ENCODE data around the gene TGFBR2. TPM values are rescaled to one million over a fixed set of nuclear protein-coding genes. Genes with fewer than 3 reads are reported as not detected.

The TGFBR2 gene
- total and polyA plus RNA-seq, 10 donors = 18.2 to 322 (median 239) TPM

GRCh38 chr3:30711867-30712266, 105.5 kb downstream of the TGFBR2 start:
- TF ChIP-seq POLR2A (IDR thresholded peaks at IDR 0.05) (no peak), CTCF (IDR thresholded peaks at IDR 0.05 in 8 of 11, conservative IDR thresholded peaks at IDR 0.05 in 3 of 11) (no peak)
- Histone ChIP-seq H3K4me1 (peaks cover 0 to 19% (median 3%) of the 10 kb centered on the region in 6 donors), H3K36me3 (no peaks in the 10 kb centered on the region), H3K27ac (no peak overlapping the region), H3K4me3 (no peak overlapping the region), H3K27me3 (replicated peaks in 1 of 7) (no peaks in the 10 kb centered on the region), H3K9me3 (peaks cover 0 to 11% (median 0%) of the 10 kb centered on the region in 8 donors)
- intact Hi-C loops (cut with DNase I; ENCODE audit: low total_unique reads) = no loop called here
- no peak for DNase-seq
- WGBS, 5 donors = 75 to 86% (median 77%) methylated on average over 2 of the region's 2 CpGs

GRCh38 chr3:30712991-30713390, 106.6 kb downstream of the TGFBR2 start:
- Histone ChIP-seq H3K4me1 (peaks cover 0 to 19% (median 3%) of the 10 kb centered on the region in 6 donors), H3K9me3 (peaks cover 0 to 11% (median 0%) of the 10 kb centered on the region in 8 donors), H3K27me3 (replicated peaks in 1 of 7) (no peaks in the 10 kb centered on the region), H3K4me3 (no peak overlapping the region), H3K36me3 (no peaks in the 10 kb centered on the region), H3K27ac (no peak overlapping the region)
- TF ChIP-seq POLR2AphosphoS5 (IDR thresholded peaks at IDR 0.05) (no peak), CTCF (IDR thresholded peaks at IDR 0.05 in 8 of 11, conservative IDR thresholded peaks at IDR 0.05 in 3 of 11) (no peak), POLR2A (IDR thresholded peaks at IDR 0.05) (no peak)
- intact Hi-C loops (cut with DNase I; ENCODE audit: low total_unique reads) = no loop called here
- 16 to 22% (median 17%) methylated on average over 4 of the region's 4 CpGs for whole genome bisulfite sequencing, 5 donors
- no peak for DNase-seq

DNA sequence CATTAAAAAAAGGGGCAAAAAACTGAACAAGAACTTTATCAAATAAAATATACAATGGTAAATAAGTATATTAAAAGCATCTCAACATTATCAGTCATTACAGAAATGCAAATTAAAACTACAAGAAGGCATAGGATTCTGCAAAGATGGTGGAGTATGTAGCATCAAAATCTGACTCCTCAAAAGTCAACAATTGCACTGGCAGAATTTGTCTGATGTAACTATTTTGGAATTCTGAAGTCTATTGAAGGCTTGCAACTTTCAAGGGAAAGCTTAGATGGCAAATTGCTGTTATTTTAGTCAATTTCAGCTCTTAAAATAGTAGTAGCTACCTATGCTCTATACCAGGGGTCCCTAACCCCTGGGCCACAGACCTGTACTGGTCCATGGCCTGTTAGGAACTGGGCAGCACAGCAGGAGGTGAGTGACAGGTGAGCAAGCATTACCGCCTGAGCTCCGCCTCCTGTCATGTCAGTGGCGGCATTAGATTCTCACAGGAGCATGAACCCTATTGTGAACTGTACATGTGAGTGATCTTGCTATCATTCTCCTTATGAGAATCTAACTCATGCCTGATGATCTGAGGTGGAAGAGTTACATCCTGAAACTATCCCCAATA, 107.6 kb downstream of the TGFBR2 start:
- no peak for DNase-seq
- TF ChIP-seq CTCF (IDR thresholded peaks at IDR 0.05 in 8 of 11, conservative IDR thresholded peaks at IDR 0.05 in 3 of 11) (no peak), POLR2AphosphoS5 (IDR thresholded peaks at IDR 0.05) (no peak), POLR2A (IDR thresholded peaks at IDR 0.05) (no peak)
- no peak overlapping the region for H3K27ac ChIP-seq
- H3K4me1 ChIP-seq = peaks cover 0 to 19% (median 3%) of the 10 kb centered on the region in 6 donors
- intact Hi-C loops (cut with DNase I; ENCODE audit: low total_unique reads) = no loop called here
- H3K9me3 ChIP-seq = peaks cover 0 to 11% (median 0%) of the 10 kb centered on the region in 8 donors
- no peaks in the 10 kb centered on the region for H3K27me3 ChIP-seq (replicated peaks in 1 of 7)
- no peak overlapping the region for H3K4me3 ChIP-seq
- no peaks in the 10 kb centered on the region for H3K36me3 ChIP-seq
- 92 to 100% (median 98%) methylated on average over 3 of the region's 3 CpGs; no CpG with 5 or more reads in 1 of the 5 donors for WGBS, 5 donors

- TF ChIP-seq POLR2A (IDR thresholded peaks at IDR 0.05) (no peak), CTCF (IDR thresholded peaks at IDR 0.05 in 8 of 11, conservative IDR thresholded peaks at IDR 0.05 in 3 of 11) (no peak), POLR2AphosphoS5 (IDR thresholded peaks at IDR 0.05) (no peak)
- 67 to 81% (median 71%) methylated on average over 3 of the region's 3 CpGs for WGBS, 5 donors
- DNase-seq = no peak
- no peak overlapping the region for H3K4me3 ChIP-seq
- H3K27me3 ChIP-seq (replicated peaks in 1 of 7) = no peaks in the 10 kb centered on the region
- no peak overlapping the region for H3K27ac ChIP-seq
- H3K4me1 ChIP-seq = no peaks in the 10 kb centered on the region
- H3K9me3 ChIP-seq = peaks cover 0 to 5% (median 0%) of the 10 kb centered on the region in 8 donors
- intact Hi-C loops (cut with DNase I; ENCODE audit: low total_unique reads) = no loop called here
- H3K36me3 ChIP-seq = no peaks in the 10 kb centered on the region
Measured at GRCh38 chr3:30719536-30719935, 113.1 kb downstream of the TGFBR2 start.
